DMS153 treated with DMSO at 0.1 percent for 48 hours (cell line): ENCODE measurements around the gene FUCA2.
"Not testable (repeated sequence)": the region's sequence is repeated elsewhere in the genome, so short reads cannot be mapped to it uniquely, and the experiment has no call there.

Experiments
- DNase-seq: peaks from one replicate; lab custom pipeline; 2025; ENCODE audit not compliant: unreplicated experiment; lab: John Stamatoyannopoulos, UW

FUCA2 gene

GRCh38 chr6:143536461-143536865 lies 24.9 kb upstream of the FUCA2 start:
- no peak for DNase-seq

- no peak for DNase-seq
Measured at GRCh38 chr6:143535189-143535614, 23.7 kb upstream of the FUCA2 start.

- DNase-seq: no peak
Measured at GRCh38 chr6:143531720-143532499, 20.4 kb upstream of the FUCA2 start.

GRCh38 chr6:143529095-143529494 lies 17.6 kb upstream of the FUCA2 start:
- DNase-seq: no peak

- no peak for DNase-seq
Measured at GRCh38 chr6:143528164-143528811, 16.8 kb upstream of the FUCA2 start.

- DNase-seq: no peak
Measured at GRCh38 chr6:143527677-143528076, 16.2 kb upstream of the FUCA2 start.

GRCh38 chr6:143525356-143525755 lies 13.8 kb upstream of the FUCA2 start:
- DNase-seq: no peak

GRCh38 chr6:143522039-143522600 lies 10.6 kb upstream of the FUCA2 start:
- no peak for DNase-seq

GRCh38 chr6:143517447-143517773 lies 5.9 kb upstream of the FUCA2 start:
- DNase-seq: no peak

GRCh38 chr6:143516690-143517446 lies 5.3 kb upstream of the FUCA2 start:
- DNase-seq: no peak

GRCh38 chr6:143515766-143516355 lies 4.3 kb upstream of the FUCA2 start:
- DNase-seq: no peak

GRCh38 chr6:143515061-143515760 lies 3.7 kb upstream of the FUCA2 start:
- DNase-seq: no peak

- DNase-seq: no peak
Measured at GRCh38 chr6:143513410-143513809, 1.9 kb upstream of the FUCA2 start.

- not testable (repeated sequence) for DNase-seq
Measured at GRCh38 chr6:143510326-143510725, 1.2 kb downstream of the FUCA2 start.

GRCh38 chr6:143507358-143508145 lies 4.0 kb downstream of the FUCA2 start:
- no peak for DNase-seq

GRCh38 chr6:143506620-143507019 lies 4.9 kb downstream of the FUCA2 start:
- DNase-seq: no peak

GRCh38 chr6:143506199-143506598 lies 5.3 kb downstream of the FUCA2 start:
- no peak for DNase-seq

- no peak for DNase-seq
Measured at GRCh38 chr6:143505537-143505936, 6.0 kb downstream of the FUCA2 start.

GRCh38 chr6:143505111-143505510 lies 6.4 kb downstream of the FUCA2 start:
- no peak for DNase-seq

GRCh38 chr6:143504369-143504768 lies 7.2 kb downstream of the FUCA2 start:
- DNase-seq: no peak
